HCT116 (cell line): Measurements from ENCODE around the gene PRPF6. TPM values are rescaled to one million over a fixed set of nuclear protein-coding genes. Genes with fewer than 3 reads are reported as not detected.
A peak's percentile ranks its signal among the peaks of the same experiment; 100 is the strongest.

Experiments used
- ATAC-seq: fragments of 200-7000 bp; cut with Tn5 transposase; 2 replicates; pipeline ENCODE4 v1.9.1; 2020; ENCODE audit warnings: mild to moderate bottlenecking, moderate library complexity
- BruUV-seq: library from RNA; stranded (reverse); fragments of 400-500 nt; replicated peaks from 2 replicates; lab custom pipeline; 2021; lab: Mats Ljungman, UMichigan
- CTCF ChIA-PET: fragments of 300-600 bp; sonication (Branson Sonifier 250); formaldehyde crosslinking; loops from one replicate; lab custom pipeline; 2021; ENCODE audit warnings: antibody characterized with exemption; lab: Charles Lee
- POLR2A ChIA-PET: fragments of 300-600, 350-600 bp; sonication (Branson Sonifier 250); formaldehyde crosslinking; loops from one replicate; lab custom pipeline; 2021; ENCODE audit warnings: antibody characterized with exemption; lab: Charles Lee
- RAD21 ChIA-PET, 2 experiments: fragments of 300-600 bp; sonication (Branson Sonifier 250); formaldehyde crosslinking; loops; one replicate each; lab custom pipeline; 2023; ENCODE audit warnings: low total read pairs in 2 of 2; ENCODE audit not compliant: uncharacterized antibody in 2 of 2, unreplicated experiment in 2 of 2, low non-redundant PET in 1 of 2; lab: Charles Lee
- DNase-seq: peaks from one replicate; pipeline ENCODE4 v3.0.0-alpha.2; 2010; ENCODE audit warnings: low read depth, low spot score
- H2AFZ ChIP-seq: fragments of 200-600 bp; shearing (Covaris generic), sonication (generic); 2 replicates; pipeline ENCODE4 v1.6.1; 2017; ENCODE audit warnings: low read depth, mixed run types, mixed read lengths, antibody characterized with exemption, low read length; ENCODE audit not compliant: poor library complexity, severe bottlenecking
- H3K27ac ChIP-seq: 2 replicates; pipeline ENCODE4 v1.5.1; 2012; ENCODE audit warnings: low read depth, low read length
- H3K27me3 ChIP-seq: fragments of 200-600 bp; sonication (generic); 2 replicates; pipeline ENCODE4 v1.6.1; 2016; ENCODE audit warnings: mixed run types, low read length, mixed read lengths; ENCODE audit not compliant: insufficient read depth
- H3K36me3 ChIP-seq, 2 experiments: fragments of 200-500 bp in 1 of 2; fragments of 200-600 bp in 1 of 2; sonication (Bioruptor generic) in 1 of 2; sonication (generic) in 1 of 2; 2 replicates each; pipeline versions ENCODE4 v1.5.1 to v1.6.1; 2014 to 2016; ENCODE audit warnings: low read length in 2 of 2, inconsistent platforms in 1 of 2, mixed read lengths in 1 of 2, mixed run types in 1 of 2; ENCODE audit not compliant: insufficient read depth in 2 of 2, control insufficient read depth in 1 of 2
- H3K4me1 ChIP-seq, 2 experiments: fragments of 200-600 bp in 1 of 2; sonication (generic) in 1 of 2; 2 replicates each; pipeline versions ENCODE4 v1.5.1 to v1.6.1; 2012 to 2017; ENCODE audit warnings: low read length in 2 of 2, inconsistent platforms in 1 of 2, mild to moderate bottlenecking in 1 of 2, mixed read lengths in 1 of 2, mixed run types in 1 of 2, moderate library complexity in 1 of 2; ENCODE audit not compliant: insufficient read depth in 2 of 2, control insufficient read depth in 1 of 2
- H3K4me2 ChIP-seq: fragments of 200-600 bp; sonication (generic); 2 replicates; pipeline ENCODE4 v1.6.1; 2017; ENCODE audit warnings: mixed run types, low read length, mixed read lengths
- H3K4me3 ChIP-seq, 2 experiments: fragments of 200-600 bp in 1 of 2; sonication (generic) in 1 of 2; replicated peaks in 1 of 2; 2 replicates each; pipeline ENCODE4 v1.5.1; 2011 to 2016; ENCODE audit warnings: low read length in 2 of 2, control low read depth in 1 of 2, low read depth in 1 of 2, mild to moderate bottlenecking in 1 of 2, mixed read lengths in 1 of 2, mixed run types in 1 of 2
- H3K79me2 ChIP-seq: fragments of 200-600 bp; sonication (generic); 2 replicates; pipeline ENCODE4 v1.6.1; 2017; ENCODE audit warnings: mild to moderate bottlenecking, mixed run types, low read length, moderate library complexity, mixed read lengths; ENCODE audit not compliant: insufficient read depth
- H3K9ac ChIP-seq: fragments of 200-600 bp; sonication (generic); 2 replicates; pipeline ENCODE4 v1.6.1; 2016; ENCODE audit warnings: low read length, mixed read lengths
- H3K9me2 ChIP-seq: fragments of 200-600 bp; sonication (generic), shearing (Covaris generic); 2 replicates; pipeline ENCODE4 v1.6.1; 2017; ENCODE audit warnings: mixed run types, mild to moderate bottlenecking, moderate library complexity; ENCODE audit not compliant: insufficient read depth
- H3K9me3 ChIP-seq, 2 experiments: fragments of 200-500 bp in 1 of 2; fragments of 200-600 bp in 1 of 2; sonication (Bioruptor generic) in 1 of 2; sonication (generic) in 1 of 2; 2 replicates each; pipeline ENCODE4 v1.6.1; 2014 to 2017; ENCODE audit warnings: low read length in 2 of 2, mixed read lengths in 2 of 2, inconsistent platforms in 1 of 2, low read depth in 1 of 2, mild to moderate bottlenecking in 1 of 2, mixed run types in 1 of 2, moderate library complexity in 1 of 2; ENCODE audit not compliant: control insufficient read depth in 1 of 2, insufficient read depth in 1 of 2
- H4K20me1 ChIP-seq: fragments of 200-600 bp; sonication (generic), shearing (Covaris generic); 2 replicates; pipeline ENCODE4 v1.6.1; 2017; ENCODE audit warnings: mixed run types, mild to moderate bottlenecking, moderate library complexity; ENCODE audit not compliant: insufficient read depth
- CBX3 ChIP-seq: IDR thresholded peaks from 2 replicates; pipeline ENCODE4 v1.6.1; 2012; ENCODE audit warnings: low read depth
- CEBPB ChIP-seq: IDR thresholded peaks from 2 replicates; pipeline ENCODE4 v1.6.1; 2012; ENCODE audit warnings: low read depth
- EGR1 ChIP-seq: IDR thresholded peaks from 2 replicates; pipeline ENCODE4 v1.6.1; 2012; ENCODE audit warnings: low read depth
- ELF1 ChIP-seq: IDR thresholded peaks from 2 replicates; pipeline ENCODE4 v1.6.1; 2012; ENCODE audit warnings: low read depth, borderline replicate concordance
- EZH2 ChIP-seq: fragments of 200-600 bp; sonication (generic); IDR thresholded peaks from 2 replicates; pipeline ENCODE4 v1.6.1; 2017; ENCODE audit warnings: antibody characterized with exemption, mixed run types
- EZH2phosphoT487 ChIP-seq: fragments of 200-600 bp; IDR thresholded peaks from 2 replicates; pipeline ENCODE4 v1.6.1; 2018; ENCODE audit warnings: antibody characterized with exemption, borderline replicate concordance
- JUND ChIP-seq: IDR thresholded peaks from 2 replicates; pipeline ENCODE4 v1.6.1; 2012
- POLR2A ChIP-seq: IDR thresholded peaks from 2 replicates; pipeline ENCODE4 v1.7.0; 2011; ENCODE audit warnings: borderline replicate concordance; ENCODE audit not compliant: insufficient read depth, insufficient read length; ENCODE audit errors: extremely low read depth
- POLR2AphosphoS5 ChIP-seq: IDR thresholded peaks from 2 replicates; pipeline ENCODE4 v1.6.1; 2011; ENCODE audit warnings: mild to moderate bottlenecking, low read depth, low read length, moderate library complexity
- SIN3A ChIP-seq: IDR thresholded peaks from 2 replicates; pipeline ENCODE4 v1.6.1; 2012; ENCODE audit warnings: low read depth
- SP1 ChIP-seq: IDR thresholded peaks from 2 replicates; pipeline ENCODE4 v1.6.1; 2012; ENCODE audit warnings: low read depth
- SRF ChIP-seq: IDR thresholded peaks from 2 replicates; pipeline ENCODE4 v1.6.1; 2012; ENCODE audit warnings: low read depth
- YY1 ChIP-seq: IDR thresholded peaks from 2 replicates; pipeline ENCODE4 v1.6.1; 2011; ENCODE audit warnings: low read length, low read depth, moderate library complexity, mild to moderate bottlenecking; ENCODE audit not compliant: insufficient replicate concordance; ENCODE audit errors: extremely low read depth
- ZNF274 ChIP-seq: fragments of 200-500 bp; sonication (Bioruptor generic); IDR thresholded peaks from 2 replicates; pipeline ENCODE4 v1.6.1; 2014; ENCODE audit warnings: mild to moderate bottlenecking, low read depth, low read length, inconsistent platforms
- intact Hi-C: fragments of 100-400 bp; cut with micrococcal nuclease; formaldehyde crosslinking; loops from 2 replicates; pipeline ENCODE4 v1.10.0; 2022
- total RNA-seq: library from RNA; stranded (reverse); gene quantifications from one replicate; pipeline ENCODE4 v1.2.1, GENCODE V29; 2021; ENCODE audit not compliant: unreplicated experiment
- TF ChIP-seq, protein P1 (sequence below): IDR thresholded peaks from 2 replicates; pipeline ENCODE4 v1.6.1; 2012
- TF ChIP-seq, protein P2 (sequence below): IDR thresholded peaks from 2 replicates; pipeline ENCODE4 v1.6.1; 2012

The PRPF6 gene
- total RNA-seq, 1 experiment from 2014 or later: 74.9 TPM

DNA sequence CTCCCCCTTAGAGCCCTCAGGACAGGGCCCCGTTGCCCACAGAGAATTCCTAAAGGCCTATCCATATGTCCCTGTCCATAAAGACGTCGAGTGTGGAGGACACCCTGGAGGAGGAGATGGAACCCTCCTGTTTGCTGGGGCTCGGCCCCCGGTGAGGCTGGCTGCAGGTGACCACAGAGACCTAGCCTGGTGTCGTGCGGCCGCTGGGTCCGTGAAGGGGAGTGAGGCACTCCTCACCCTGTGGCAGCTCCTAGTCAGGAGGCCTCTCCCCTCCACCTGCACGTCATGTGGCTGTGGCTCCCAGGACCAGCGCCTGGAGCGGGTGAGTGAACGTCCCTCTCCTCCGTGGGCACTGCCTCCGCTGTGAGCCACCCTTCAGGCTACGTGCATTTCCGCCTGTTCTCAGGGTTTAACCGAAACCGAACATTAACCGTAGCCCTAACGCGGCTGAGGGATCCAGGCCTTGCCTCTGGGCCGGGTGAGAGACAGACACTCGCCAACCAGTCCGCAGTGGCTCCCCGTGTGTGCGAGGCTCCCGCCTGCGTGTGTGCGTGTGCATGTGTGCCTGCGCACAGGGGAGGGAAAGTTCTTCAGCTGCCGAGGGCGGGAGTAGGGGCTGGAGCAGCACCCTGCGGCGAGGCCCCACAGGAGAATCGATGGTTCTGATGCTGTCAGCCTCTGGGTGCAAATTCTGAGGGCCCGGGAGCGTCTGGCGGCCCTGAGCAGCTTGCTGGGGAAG lies 76.1 kb downstream of the PRPF6 start:
- intact Hi-C loops: loop anchor here (2.0 to 10.0 kb wide), 2 partner anchors 76 to 352 kb away; partner anchors contain the start of genes ARFRP1, PRPF6 and ZGPAT
- RAD21 ChIA-PET: no interaction called here
- BruUV-seq: no TSS peak
- Histone ChIP-seq H3K79me2 (no peaks in the 10 kb centered on the region), H3K9me2 (no peaks in the 10 kb centered on the region), H3K27ac (peak overlapping the region; percentile 10; the same call in 1 of the 2 replicates), H3K4me1 (peaks cover 9 to 34% of the 10 kb centered on the region in 2 experiments; a peak in 3 of 4 replicates), H3K9me3 (no peaks in the 10 kb centered on the region), H3K27me3 (no peaks in the 10 kb centered on the region), H3K36me3 (no peaks in the 10 kb centered on the region), H3K4me2 (peak overlapping the region; percentile 19; the same call in 1 of the 2 replicates), H3K4me3 (no peak overlapping the region), H2AFZ (no peak overlapping the region), H3K9ac (no peak overlapping the region), H4K20me1 (no peaks in the 10 kb centered on the region)
- TF ChIP-seq SRF: no peak
- no peak for TF ChIP-seq SIN3A
- TF ChIP-seq ELF1: no peak
- TF ChIP-seq, protein P1, sequence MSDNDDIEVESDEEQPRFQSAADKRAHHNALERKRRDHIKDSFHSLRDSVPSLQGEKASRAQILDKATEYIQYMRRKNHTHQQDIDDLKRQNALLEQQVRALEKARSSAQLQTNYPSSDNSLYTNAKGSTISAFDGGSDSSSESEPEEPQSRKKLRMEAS: no peak
- no peak for TF ChIP-seq EZH2phosphoT487
- TF ChIP-seq, protein P2, sequence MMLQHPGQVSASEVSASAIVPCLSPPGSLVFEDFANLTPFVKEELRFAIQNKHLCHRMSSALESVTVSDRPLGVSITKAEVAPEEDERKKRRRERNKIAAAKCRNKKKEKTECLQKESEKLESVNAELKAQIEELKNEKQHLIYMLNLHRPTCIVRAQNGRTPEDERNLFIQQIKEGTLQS: no peak
- no peak for TF ChIP-seq YY1
- no peak for TF ChIP-seq POLR2A
- TF ChIP-seq JUND: no peak
- TF ChIP-seq SP1: no peak
- TF ChIP-seq EGR1: no peak
- TF ChIP-seq ZNF274: no peak
- no peak for TF ChIP-seq EZH2
- no peak for TF ChIP-seq CBX3
- TF ChIP-seq CEBPB: no peak
- no peak for TF ChIP-seq POLR2AphosphoS5
- ATAC-seq: peak; percentile 7
- CTCF ChIA-PET: interaction anchor here (1.0 to 1.4 kb wide), 3 partner anchors 18 to 519 kb away, joined by 5 to 9 read pairs (median 8); partner anchors contain the start of genes PRPF6 and PTK6
- no peak for DNase-seq
- POLR2A ChIA-PET: no interaction called here
